Cortex of kidney (tissue), 1 donor: ENCODE measurements around the gene SLK.

ENCODE experiments used
- DNase-seq: peaks from one replicate; lab custom pipeline; 2025; lab: John Stamatoyannopoulos, UW

SLK gene

DNA sequence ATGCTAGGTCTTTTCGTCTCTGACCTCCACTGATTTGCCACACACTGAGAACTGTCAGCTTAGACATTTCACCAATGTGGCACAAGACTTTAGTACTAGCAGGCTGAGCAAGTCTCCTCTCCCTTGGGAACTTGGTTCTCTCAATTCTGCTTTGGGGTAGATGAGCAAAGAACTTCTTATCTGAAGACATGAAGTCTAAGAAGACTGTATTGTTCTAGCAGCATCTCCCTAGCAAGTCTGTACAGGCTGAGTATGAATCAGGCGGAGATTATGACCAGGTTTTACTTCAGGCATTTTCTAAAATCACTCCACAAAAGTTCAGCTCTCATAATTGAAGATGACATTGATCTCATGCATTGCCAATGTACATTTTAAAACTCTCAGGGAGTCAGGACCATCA, 25.1 kb upstream of the SLK start:
- no peak for DNase-seq

DNA sequence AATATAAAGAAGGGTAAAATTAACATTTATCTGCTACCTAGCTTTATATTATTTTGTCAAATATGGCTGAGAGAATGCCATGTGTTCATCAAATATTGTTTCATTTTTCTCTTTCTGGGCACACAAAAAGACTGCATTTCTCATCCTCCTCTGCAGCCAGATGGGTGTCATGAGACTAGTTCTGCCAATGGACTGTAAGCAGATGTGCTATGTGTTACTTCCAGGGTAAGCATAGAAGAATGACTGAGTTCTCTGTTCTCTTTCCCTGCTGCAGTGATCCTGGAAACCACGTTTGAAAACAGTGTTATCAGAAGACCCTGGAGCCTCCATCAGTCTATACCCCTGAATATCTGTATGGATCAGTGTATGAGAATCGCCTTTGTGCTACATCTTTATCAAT, 24.1 kb upstream of the SLK start:
- DNase-seq: no peak

DNA sequence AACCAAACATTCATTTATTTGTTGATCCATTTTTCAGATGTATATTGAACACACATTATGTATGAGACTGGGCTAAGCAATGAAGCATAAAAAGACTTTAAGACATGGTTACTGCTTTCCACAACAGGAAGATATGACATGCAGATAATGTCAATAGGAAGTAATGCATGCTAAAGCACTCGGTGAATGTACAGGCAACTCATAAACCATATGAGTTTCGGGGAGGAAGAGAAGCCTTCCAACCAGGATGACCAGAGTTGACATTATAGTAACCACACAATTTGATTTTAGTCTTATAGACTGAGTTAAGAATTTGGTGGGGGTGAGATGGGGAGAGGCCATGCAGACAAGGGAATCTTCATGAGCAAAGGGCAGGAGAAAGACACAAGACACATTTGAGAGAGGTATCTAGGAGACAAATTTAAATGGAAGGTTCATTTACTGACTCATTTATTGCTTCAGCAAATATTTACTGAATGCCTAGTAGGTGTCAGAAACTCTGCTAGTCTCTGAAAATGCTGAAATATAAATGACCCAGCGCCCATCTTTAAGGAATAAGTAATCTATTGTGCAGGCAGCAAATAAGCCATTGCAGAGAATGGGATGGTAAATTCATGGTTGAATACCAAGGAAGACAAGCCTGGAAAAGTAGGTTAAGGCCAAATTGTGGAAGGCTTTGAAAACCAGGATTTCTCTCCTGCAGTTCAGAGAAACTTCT, 19.0 kb upstream of the SLK start:
- DNase-seq: no peak

- DNase-seq: no peak
Observed at GRCh38 chr10:103949728-103950127, 17.2 kb upstream of the SLK start.

DNA sequence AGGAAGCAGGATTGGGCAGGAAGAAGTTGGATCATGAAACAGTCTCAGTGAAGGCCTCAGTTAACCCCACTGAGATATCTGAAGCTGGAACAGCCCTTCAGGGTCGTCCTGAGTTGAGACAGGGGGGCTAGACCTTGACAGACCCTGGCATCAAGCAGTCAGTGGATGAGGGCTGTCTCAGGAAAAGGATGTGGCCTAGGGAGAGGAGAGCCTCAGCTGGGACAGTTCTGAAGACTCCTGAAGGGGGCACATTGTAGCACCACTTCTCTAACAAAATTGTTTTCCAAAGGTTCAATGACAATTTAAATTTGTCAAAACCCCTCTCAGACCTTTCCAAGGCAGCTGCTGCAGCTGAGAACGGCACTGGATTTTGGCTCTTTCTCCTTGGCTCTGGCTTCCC, 15.8 kb upstream of the SLK start:
- DNase-seq: no peak

GRCh38 chr10:103951942-103952341, 15.0 kb upstream of the SLK start:
- no peak for DNase-seq

- no peak for DNase-seq
Observed at GRCh38 chr10:103954543-103954942, 12.4 kb upstream of the SLK start.

- no peak for DNase-seq
Observed at GRCh38 chr10:103958996-103959395, 7.9 kb upstream of the SLK start.

- DNase-seq: no peak
Observed at GRCh38 chr10:103960103-103960502, 6.8 kb upstream of the SLK start.

DNA sequence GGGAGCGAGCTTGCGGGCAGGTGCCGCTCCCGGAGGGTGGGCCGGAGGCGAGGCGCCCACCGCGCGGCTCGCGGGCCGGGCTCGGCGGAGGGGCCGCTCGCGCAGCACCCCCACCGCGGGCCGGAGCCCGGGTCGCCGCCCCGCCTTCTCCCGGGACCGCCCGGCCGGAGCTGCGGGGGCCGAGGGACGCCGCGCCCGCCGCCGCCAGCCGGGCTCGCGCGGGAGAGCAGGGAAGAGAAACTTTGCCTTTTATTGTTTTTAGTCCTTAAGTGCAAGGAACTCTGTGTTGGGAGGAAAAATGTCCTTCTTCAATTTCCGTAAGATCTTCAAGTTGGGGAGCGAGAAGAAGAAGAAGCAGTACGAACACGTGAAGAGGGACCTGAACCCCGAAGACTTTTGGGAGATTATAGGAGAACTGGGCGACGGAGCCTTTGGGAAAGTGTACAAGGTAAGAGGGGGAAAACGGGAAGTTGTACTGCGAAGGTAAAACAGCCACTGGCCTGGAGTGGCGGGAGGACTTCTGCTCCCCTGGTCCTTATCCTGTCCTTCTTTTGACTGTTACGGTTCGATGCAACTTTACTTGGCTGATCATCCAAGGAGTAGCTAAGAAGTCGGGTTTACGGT, 620 bp downstream of the SLK start:
- no peak for DNase-seq

- no peak for DNase-seq
Observed at GRCh38 chr10:103968441-103969391, 1.8 kb downstream of the SLK start.

DNA sequence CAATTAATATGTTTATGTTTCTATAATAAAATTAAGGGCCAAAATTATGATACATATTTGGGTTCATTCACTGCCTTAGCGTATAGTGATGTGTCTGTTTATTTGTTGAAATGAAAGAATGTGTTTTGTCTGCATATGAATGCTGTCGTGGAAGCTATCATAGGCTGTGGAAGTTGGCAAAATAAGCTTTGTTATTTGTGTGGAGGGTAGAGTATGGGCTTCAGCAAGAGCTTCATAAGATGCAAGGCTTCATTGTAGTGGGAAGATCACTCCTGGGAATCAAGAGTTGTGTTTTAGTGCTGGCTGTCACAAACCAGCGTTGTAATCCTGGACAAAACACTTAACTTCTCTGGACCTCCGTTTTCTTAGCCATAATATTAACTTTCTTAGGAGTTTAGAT, 2.5 kb downstream of the SLK start:
- DNase-seq: no peak

DNA sequence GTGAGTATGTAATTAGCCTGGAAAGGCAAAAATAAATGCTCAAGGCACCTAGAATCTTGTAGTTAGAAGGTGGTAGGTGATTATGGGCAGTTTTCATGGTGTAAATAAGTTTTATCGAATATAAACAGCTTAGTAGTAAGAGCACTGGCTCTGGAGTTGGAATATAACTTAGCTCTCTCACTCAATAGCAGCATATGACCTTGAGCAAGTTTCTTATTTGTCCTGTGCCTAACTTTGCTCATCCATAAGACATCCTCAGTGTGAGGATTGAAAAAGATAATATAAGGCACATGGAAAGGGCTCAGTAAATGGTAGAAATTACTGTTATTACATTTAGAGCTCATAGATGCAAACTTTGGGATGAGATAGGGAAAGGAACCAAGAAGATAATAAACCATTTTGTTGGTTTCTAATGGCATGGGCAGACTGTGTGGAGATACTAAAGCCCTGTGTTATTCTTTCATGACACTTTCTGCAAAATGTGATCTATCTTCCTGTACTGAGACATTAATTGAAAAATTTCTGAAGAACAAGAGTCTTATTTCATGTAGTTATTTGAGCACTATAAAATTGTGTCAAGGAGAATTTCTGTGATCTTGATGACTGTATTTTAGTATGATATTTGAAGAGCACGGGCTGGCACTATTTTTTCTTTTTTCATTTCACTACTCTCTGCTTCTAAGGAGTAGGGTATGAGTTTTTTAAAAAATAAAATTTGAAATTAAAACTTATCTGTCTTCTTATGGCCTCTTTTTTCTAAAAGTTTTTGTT, 3.1 kb downstream of the SLK start:
- no peak for DNase-seq

DNA sequence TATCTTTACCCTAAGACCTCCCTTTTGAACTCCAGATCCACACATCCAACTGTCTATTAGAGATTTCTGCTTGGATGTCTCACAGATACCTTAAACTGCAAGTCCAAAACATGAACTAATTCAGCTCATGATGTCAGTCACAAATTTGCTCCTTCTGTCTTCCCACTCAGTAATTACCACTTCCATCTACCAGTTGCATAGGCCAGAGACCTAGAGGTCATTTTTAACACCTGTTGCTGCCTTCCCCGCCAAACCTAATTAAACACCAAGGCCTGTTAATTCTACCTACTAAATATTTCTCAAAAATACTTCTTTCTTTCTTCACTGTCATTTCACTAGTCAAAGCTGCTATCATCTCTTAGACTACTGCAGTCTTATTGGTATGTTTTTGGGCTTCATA, 8.2 kb downstream of the SLK start:
- DNase-seq: no peak

DNA sequence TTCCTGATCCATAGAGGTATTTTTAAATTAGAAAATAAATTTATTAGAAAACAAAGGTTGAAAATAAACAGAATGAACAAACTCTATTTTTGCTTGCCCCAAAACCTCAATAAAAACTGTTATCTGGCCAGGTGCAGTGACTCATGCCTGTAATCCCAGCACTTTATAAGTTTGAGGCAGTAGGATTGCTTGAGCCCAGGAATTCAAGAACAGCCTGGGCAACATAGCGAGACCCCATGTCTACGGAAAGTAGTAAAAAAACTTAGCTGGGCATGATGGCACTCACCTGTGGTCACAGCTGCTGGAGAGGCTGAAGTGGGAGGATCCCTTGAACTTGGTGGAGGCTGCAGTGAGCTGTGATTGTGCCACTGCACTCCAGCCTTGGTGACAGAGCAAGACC, 10.3 kb downstream of the SLK start:
- DNase-seq: no peak

- no peak for DNase-seq
Observed at GRCh38 chr10:103979530-103979929, 12.6 kb downstream of the SLK start.

DNA sequence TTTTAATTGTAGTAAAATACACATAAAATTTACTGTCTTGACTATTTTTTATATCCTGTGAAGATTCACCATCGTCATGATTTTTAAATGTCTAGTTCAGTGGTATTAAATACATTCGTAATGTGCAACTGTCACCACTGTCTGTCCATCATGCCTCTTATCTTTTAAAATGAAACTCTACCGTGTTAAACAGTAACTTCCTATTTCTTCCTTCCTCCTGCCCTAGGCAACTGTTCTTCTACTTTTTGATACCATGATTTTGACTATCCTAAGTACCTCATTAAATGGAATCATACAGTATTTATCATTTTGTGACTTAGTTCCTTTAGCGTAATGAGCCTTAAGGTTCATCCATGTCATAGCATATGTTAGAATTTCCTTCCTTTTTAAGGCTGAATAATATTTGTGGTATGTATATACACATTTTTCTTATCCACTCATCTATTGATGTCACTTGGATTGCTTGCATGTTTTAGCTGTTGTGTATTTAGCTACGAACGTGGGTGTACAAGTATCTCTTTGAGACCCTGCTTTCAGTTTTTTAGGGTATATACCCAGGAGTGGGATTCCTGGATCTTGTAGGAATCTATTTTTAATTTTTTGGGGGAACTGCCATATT, 13.5 kb downstream of the SLK start:
- DNase-seq: no peak

GRCh38 chr10:103982639-103983038, 15.7 kb downstream of the SLK start:
- DNase-seq: no peak

DNA sequence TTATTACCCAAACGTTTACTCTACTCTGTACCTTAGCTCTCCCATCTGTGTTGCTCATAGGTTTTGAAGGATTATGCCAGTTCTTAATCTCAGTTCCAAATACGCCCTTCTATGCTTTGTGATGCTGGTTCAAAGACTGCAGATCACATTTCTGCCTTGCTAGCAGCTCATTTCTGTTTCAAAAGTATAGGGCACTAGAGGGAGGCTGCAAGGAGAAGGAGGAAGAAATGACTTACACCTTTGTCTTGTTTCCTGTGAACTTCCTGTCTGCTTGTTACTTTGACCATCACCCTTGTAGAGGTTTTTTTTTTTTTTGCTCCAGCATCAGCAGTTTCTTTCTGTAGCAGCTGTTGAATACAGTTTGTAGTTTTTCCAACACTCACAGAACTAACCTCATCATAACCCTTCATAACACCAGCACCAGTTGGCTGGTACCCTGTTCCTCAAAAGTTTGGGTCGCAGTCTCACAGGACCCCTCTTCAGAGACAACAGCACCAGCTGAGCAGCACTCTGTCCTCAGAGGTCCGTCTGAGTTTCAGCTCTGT, 16.5 kb downstream of the SLK start:
- DNase-seq: no peak

DNA sequence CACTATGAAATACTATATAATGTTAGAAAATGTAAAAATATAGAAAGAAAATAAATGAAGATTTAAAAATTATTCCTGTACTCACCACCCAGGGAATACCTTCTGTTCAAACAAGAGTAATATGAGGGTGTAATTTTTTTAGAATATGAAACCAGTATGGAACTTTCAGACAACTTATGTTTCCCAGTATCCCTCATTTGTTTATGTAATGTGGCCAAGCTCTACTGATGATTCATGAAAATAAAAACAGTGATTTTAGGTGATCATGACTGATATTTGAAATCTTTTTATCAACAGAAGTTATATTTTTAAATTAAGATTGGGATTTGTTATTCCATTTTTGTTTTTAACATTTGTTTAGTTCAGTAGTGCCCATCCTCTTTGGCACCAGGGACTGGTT, 18.8 kb downstream of the SLK start:
- DNase-seq: no peak

DNA sequence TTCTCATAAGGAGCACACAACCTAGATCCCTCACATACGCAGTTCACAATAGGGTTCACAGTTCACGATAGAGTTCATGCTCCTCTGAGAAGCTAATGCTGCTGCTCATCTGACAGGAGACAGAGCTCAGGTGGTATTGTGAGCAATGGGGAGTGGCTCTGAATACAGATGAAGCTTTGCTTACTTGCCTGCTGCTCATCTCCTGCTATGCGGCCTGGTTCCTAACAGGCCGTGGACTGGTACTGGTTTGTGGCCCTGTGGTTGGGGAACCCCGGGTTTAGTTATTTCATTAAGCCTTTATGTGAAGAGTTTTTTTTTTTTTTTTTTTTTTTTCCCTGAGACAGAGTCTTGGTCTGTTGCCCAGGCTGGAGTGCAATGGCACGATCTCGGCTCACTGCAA, 19.4 kb downstream of the SLK start:
- DNase-seq: no peak
